Amygdala (tissue), 56 donors: ENCODE results near the gene OR2T35.
"Not testable (repeated sequence)": the region's sequence is repeated elsewhere in the genome, so short reads cannot be mapped to it uniquely, and the experiment has no call there.

Experiments used
- DNase-seq, 56 donors: peaks; one replicate each; lab custom pipeline; 2025; lab: John Stamatoyannopoulos, UW

Gene OR2T35

GRCh38 chr1:248645178-248645577 is at the start of gene OR2T35:
OR2T35 (minus strand) TSS chr1:248645278; CDS start chr1:248639258, 6,020 bp downstream.
- DNase-seq, result not testable (repeated sequence)

- DNase-seq, result no peak
Observed at GRCh38 chr1:248691567-248692155, 46.6 kb upstream of the OR2T35 start.

GRCh38 chr1:248688527-248689298 is 43.6 kb upstream of the OR2T35 start:
- no peak for DNase-seq

- DNase-seq, result no peak
Observed at GRCh38 chr1:248686815-248687214, 41.7 kb upstream of the OR2T35 start.

- DNase-seq, result no peak
Observed at GRCh38 chr1:248681651-248682050, 36.6 kb upstream of the OR2T35 start.

GRCh38 chr1:248670003-248670402 is 24.9 kb upstream of the OR2T35 start:
- DNase-seq, result no peak

GRCh38 chr1:248663453-248664328 is 18.6 kb upstream of the OR2T35 start:
- not testable (repeated sequence) for DNase-seq

- not testable (repeated sequence) for DNase-seq
Observed at GRCh38 chr1:248656797-248657196, 11.7 kb upstream of the OR2T35 start.

GRCh38 chr1:248655354-248655753 is 10.3 kb upstream of the OR2T35 start, which contains the start of gene OR2T27:
OR2T27 (minus strand) TSS chr1:248655528; CDS start chr1:248650884, 4,644 bp downstream.
- DNase-seq, result not testable (repeated sequence)

- DNase-seq, result not testable (repeated sequence)
Observed at GRCh38 chr1:248648770-248649536, 3.9 kb upstream of the OR2T35 start.

- not testable (repeated sequence) for DNase-seq
Observed at GRCh38 chr1:248642971-248643651, 2.0 kb downstream of the OR2T35 start.

- not testable (repeated sequence) for DNase-seq
Observed at GRCh38 chr1:248641583-248641982, 3.5 kb downstream of the OR2T35 start.

- not testable (repeated sequence) for DNase-seq
Observed at GRCh38 chr1:248640906-248641305, 4.2 kb downstream of the OR2T35 start.

- DNase-seq, result not testable (repeated sequence)
Observed at GRCh38 chr1:248639652-248640051, 5.4 kb downstream of the OR2T35 start.

GRCh38 chr1:248636612-248637011 is 8.5 kb downstream of the OR2T35 start:
- not testable (repeated sequence) for DNase-seq

GRCh38 chr1:248634991-248635390 is 10.1 kb downstream of the OR2T35 start, which contains the start of gene OR2T11:
OR2T11 (minus strand) TSS chr1:248635091; CDS start chr1:248627128, 7,963 bp downstream.
- DNase-seq, result not testable (repeated sequence)

GRCh38 chr1:248631354-248632008 is 13.6 kb downstream of the OR2T35 start:
- DNase-seq, result no peak

- DNase-seq, result no peak
Observed at GRCh38 chr1:248630551-248630950, 14.5 kb downstream of the OR2T35 start.
